Glomerular endothelial cell (primary cell): Measurements from ENCODE around the gene METTL26. TPM values are rescaled to one million over a fixed set of nuclear protein-coding genes. Genes with fewer than 3 reads are reported as not detected.

Experiments
- DNase-seq: peaks from one replicate; pipeline ENCODE4 v3.0.0-alpha.2; 2011; ENCODE audit warnings: low read depth, low spot score; ENCODE audit errors: extremely low read depth
- total RNA-seq: library from RNA; depleted of rRNA; stranded (reverse); fragments of >200 nt; gene quantifications from 2 replicates; pipeline ENCODE4 v1.2.3, GENCODE V29; 2015

METTL26 gene
- total RNA-seq, 1 donor from 2014 or later, result 163 TPM

- DNase-seq, result no peak
Observed at GRCh38 chr16:675884-676564, 39.9 kb upstream of the METTL26 start.

GRCh38 chr16:674968-675883 is 39.1 kb upstream of the METTL26 start, which contains the start of gene RHBDL1:
TSS of gene RHBDL1 (plus strand) at chr16:675671. CDS start at chr16:675791, 120 bp downstream.
- DNase-seq, result no peak

- no peak for DNase-seq
Observed at GRCh38 chr16:674214-674881, 38.2 kb upstream of the METTL26 start.

- DNase-seq, result no peak
Observed at GRCh38 chr16:673399-673991, 37.4 kb upstream of the METTL26 start.

GRCh38 chr16:672851-673250 is 36.7 kb upstream of the METTL26 start:
- no peak for DNase-seq

GRCh38 chr16:672371-672770 is 36.3 kb upstream of the METTL26 start:
- DNase-seq, result no peak

- DNase-seq, result no peak
Observed at GRCh38 chr16:671353-672131, 35.4 kb upstream of the METTL26 start.

GRCh38 chr16:670485-671352 is 34.6 kb upstream of the METTL26 start:
- DNase-seq, result no peak

- DNase-seq, result no peak
Observed at GRCh38 chr16:669666-670065, 33.6 kb upstream of the METTL26 start.

- DNase-seq, result no peak
Observed at GRCh38 chr16:668519-669171, 32.5 kb upstream of the METTL26 start.

GRCh38 chr16:667780-668518 is 31.8 kb upstream of the METTL26 start, which contains the start of gene RHOT2:
TSS of gene RHOT2 (plus strand) at chr16:668132. CDS start at chr16:668200, 68 bp downstream.
- no peak for DNase-seq

GRCh38 chr16:667113-667779 is 31.1 kb upstream of the METTL26 start:
- DNase-seq, result no peak

GRCh38 chr16:666572-666971 is 30.5 kb upstream of the METTL26 start:
- no peak for DNase-seq

- no peak for DNase-seq
Observed at GRCh38 chr16:662597-662996, 26.5 kb upstream of the METTL26 start.

- no peak for DNase-seq
Observed at GRCh38 chr16:662095-662494, 26.0 kb upstream of the METTL26 start.

- no peak for DNase-seq
Observed at GRCh38 chr16:661184-661821, 25.2 kb upstream of the METTL26 start.
